BJ (cell line): ENCODE results near the gene PLEKHM2. TPM values are rescaled to one million over a fixed set of nuclear protein-coding genes. Genes with fewer than 3 reads are reported as not detected.
A peak's percentile ranks its signal among the peaks of the same experiment; 100 is the strongest.

ENCODE experiments used
- CTCF ChIA-PET: fragments of 350-600 bp; formaldehyde crosslinking; extraction: SDS; loops from one replicate; lab custom pipeline; 2021; ENCODE audit warnings: antibody characterized with exemption, inconsistent platforms; lab: Yijun Ruan, JAX
- POLR2A ChIA-PET: fragments of 300-600 bp; sonication (Branson Sonifier 250); formaldehyde crosslinking; extraction: SDS; loops from one replicate; lab custom pipeline; 2021; ENCODE audit warnings: antibody characterized with exemption; lab: Charles Lee
- DNase-seq: peaks from one replicate; pipeline ENCODE4 v3.0.0-alpha.2; 2011; ENCODE audit warnings: low read depth
- H3K27me3 ChIP-seq: 2 replicates; pipeline ENCODE4 v1.6.0; 2011; ENCODE audit warnings: low read length; ENCODE audit not compliant: control insufficient read depth, insufficient read depth
- H3K36me3 ChIP-seq: 2 replicates; pipeline ENCODE4 v1.5.1; 2011; ENCODE audit warnings: low read length; ENCODE audit not compliant: control insufficient read depth, insufficient read depth
- H3K4me3 ChIP-seq: 2 replicates; pipeline ENCODE4 v1.5.1; 2011; ENCODE audit warnings: low read depth, mild to moderate bottlenecking, control low read depth, low read length
- CTCF ChIP-seq: IDR thresholded peaks from 2 replicates; pipeline ENCODE4 v1.5.1; 2011; ENCODE audit warnings: low read depth, mild to moderate bottlenecking, control low read depth, inconsistent platforms, low read length, moderate library complexity; ENCODE audit not compliant: insufficient read depth
- polyA plus RNA-seq: library from polyadenylated mRNA; depleted of rRNA; stranded (reverse); fragments of >200 nt; gene quantifications from 2 replicates; pipeline ENCODE4 v1.2.3, GENCODE V29; 2011

The PLEKHM2 gene
- polyA plus RNA-seq, 1 experiment = 58.3 TPM

GRCh38 chr1:15740924-15741850, 57.1 kb downstream of the PLEKHM2 start:
- no peak overlapping the region for H3K4me3 ChIP-seq
- no peaks in the 10 kb centered on the region for H3K27me3 ChIP-seq
- peak; percentile 90 for TF ChIP-seq CTCF
- H3K36me3 ChIP-seq = no peaks in the 10 kb centered on the region
- no peak for DNase-seq
- ChIA-PET POLR2A (no interaction called here), CTCF (interaction anchor here (0.6 to 9.4 kb wide), 23 partner anchors 9 to 208 kb away, joined by 3 to 104 read pairs (median 4); partner anchors contain the start of genes DDI2 and FBLIM1)

- no peak for TF ChIP-seq CTCF
- Histone ChIP-seq H3K4me3 (no peak within 1 kb of the TSS), H3K36me3 (no peaks in the 10 kb centered on the region), H3K27me3 (no peaks in the 10 kb centered on the region)
- no peak for DNase-seq
- CTCF ChIA-PET = interaction anchor here (9.4 kb wide), 1 partner anchor 148 kb away, joined by 104 read pairs; no protein-coding TSS in a partner anchor
- POLR2A ChIA-PET = no interaction called here
These were observed 58.2 kb downstream of the PLEKHM2 start, which contains the start of gene TMEM82 for GRCh38 chr1:15742339-15742801. TSS of gene TMEM82 (plus strand) at chr1:15742499. CDS start at chr1:15742560, 61 bp downstream.

- Histone ChIP-seq H3K36me3 (no peaks in the 10 kb centered on the region), H3K27me3 (no peaks in the 10 kb centered on the region), H3K4me3 (no peak overlapping the region)
- ChIA-PET CTCF (interaction anchor here (9.4 kb wide), 1 partner anchor 150 kb away, joined by 104 read pairs; no protein-coding TSS in a partner anchor), POLR2A (no interaction called here)
- DNase-seq = no peak
- no peak for TF ChIP-seq CTCF
These were observed 60.1 kb downstream of the PLEKHM2 start for GRCh38 chr1:15744122-15744679.

- CTCF ChIA-PET = no interaction called here
- no peak for DNase-seq
- Histone ChIP-seq H3K4me3 (no peak overlapping the region), H3K27me3 (no peaks in the 10 kb centered on the region), H3K36me3 (no peaks in the 10 kb centered on the region)
- no peak for TF ChIP-seq CTCF
- POLR2A ChIA-PET = no interaction called here
These were observed 63.3 kb downstream of the PLEKHM2 start for GRCh38 chr1:15747378-15747777.

- no peaks in the 10 kb centered on the region for H3K36me3 ChIP-seq
- ChIA-PET CTCF (no interaction called here), POLR2A (no interaction called here)
- H3K27me3 ChIP-seq = no peaks in the 10 kb centered on the region
- no peak for TF ChIP-seq CTCF
- H3K4me3 ChIP-seq = no peak overlapping the region
- DNase-seq = no peak
These were observed 64.1 kb downstream of the PLEKHM2 start for GRCh38 chr1:15748264-15748663.
